GM21786 (cell line): ENCODE data around the gene PKD1L1.
"Not testable (repeated sequence)": the region's sequence is repeated elsewhere in the genome, so short reads cannot be mapped to it uniquely, and the experiment has no call there.

Experiments
- ATAC-seq: cut with Tn5 transposase; IDR thresholded peaks from one replicate; pipeline ENCODE4 v1.9.1; 2021; ENCODE audit not compliant: unreplicated experiment

The PKD1L1 gene

GRCh38 chr7:47965456-47965855, 17.2 kb upstream of the PKD1L1 start:
- ATAC-seq: no peak

DNA sequence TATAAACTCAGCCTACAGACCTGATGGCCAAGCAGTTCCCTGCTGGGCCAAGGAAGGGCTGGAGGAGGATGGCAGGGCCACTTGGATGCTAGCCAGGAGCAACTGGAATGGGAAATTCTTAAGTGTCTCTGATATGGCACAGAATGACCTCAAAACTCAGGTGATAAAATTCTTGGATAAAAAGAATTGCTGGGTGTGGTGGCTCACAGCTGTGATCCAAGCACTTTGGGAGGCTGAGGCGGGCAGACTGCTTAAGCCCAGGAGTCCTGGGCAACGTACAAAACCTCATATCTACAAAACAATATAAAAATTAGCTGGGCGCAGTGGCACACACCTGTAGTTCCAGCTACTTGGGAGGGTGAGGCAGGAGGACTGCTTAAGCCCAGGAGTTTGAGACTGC, 14.0 kb upstream of the PKD1L1 start:
- no peak for ATAC-seq

DNA sequence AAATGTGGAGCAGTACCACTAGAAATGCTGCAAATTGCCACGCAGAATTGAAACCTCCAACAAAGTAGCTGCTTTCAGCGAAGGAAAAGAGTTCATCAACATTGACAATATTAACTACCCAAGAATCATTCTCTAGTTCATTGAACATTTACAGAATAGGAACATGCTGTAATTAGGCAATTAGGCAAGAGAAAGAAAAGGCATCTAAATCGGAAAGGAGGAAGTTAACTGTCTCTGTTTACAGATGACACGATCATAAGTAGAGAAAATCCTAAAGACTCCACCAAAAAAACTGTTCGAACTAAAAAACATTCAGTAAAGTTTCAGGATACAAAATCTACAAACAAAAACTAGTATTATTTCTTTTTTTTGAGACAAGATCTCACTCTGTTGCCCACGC, 8.9 kb upstream of the PKD1L1 start:
- ATAC-seq: no peak

- no peak for ATAC-seq
These were observed 8.0 kb upstream of the PKD1L1 start for GRCh38 chr7:47956220-47956619.

- peak; percentile 22 for ATAC-seq
These were observed 6.1 kb upstream of the PKD1L1 start for GRCh38 chr7:47954231-47954911.

- peak; percentile 40 for ATAC-seq
These were observed 5.6 kb upstream of the PKD1L1 start for GRCh38 chr7:47953822-47954221.

DNA sequence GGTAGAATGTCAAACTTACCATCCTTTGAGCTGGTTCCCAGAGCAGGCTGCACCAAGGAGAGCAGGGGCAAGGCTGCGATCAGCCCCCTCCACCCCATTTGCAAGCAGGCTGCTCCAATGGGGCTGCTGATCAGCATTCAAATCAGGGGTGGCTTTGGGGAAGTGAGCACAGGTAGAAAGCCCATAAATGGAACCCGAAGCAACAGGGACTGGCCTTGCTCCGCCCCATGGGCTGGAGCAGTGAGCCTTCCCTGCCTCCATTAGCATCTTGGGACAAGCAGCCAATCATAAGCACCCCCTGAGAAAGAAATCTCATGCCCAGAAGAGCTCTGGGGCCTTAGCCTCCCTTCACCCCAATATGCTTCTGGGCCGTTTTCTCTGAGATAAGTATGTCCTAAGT, 4.0 kb upstream of the PKD1L1 start:
- no peak for ATAC-seq

GRCh38 chr7:47951374-47951773, 3.1 kb upstream of the PKD1L1 start:
- no peak for ATAC-seq

DNA sequence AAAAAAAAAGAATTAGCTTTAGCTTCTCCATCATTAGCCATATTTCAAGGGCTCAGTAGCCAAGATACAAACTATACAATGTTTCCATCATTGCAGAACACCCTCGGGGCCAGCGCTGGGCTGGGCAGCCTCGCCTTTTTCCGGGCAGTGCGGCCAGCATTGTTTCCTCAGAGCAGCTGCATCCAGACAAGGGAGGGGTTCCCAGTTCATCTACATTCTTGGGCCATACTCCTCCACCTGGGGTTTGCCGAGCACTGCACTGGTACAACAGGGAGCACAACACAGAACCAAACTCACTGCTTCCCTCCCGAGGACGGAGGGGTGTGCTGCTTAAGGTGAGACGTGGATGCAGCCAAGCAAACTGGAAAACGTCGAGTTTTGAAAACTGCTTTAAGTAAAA, 2.4 kb upstream of the PKD1L1 start:
- no peak for ATAC-seq

- no peak for ATAC-seq
These were observed 1.4 kb upstream of the PKD1L1 start for GRCh38 chr7:47949703-47950102.

GRCh38 chr7:47947355-47947749, 914 bp downstream of the PKD1L1 start:
- ATAC-seq: no peak

DNA sequence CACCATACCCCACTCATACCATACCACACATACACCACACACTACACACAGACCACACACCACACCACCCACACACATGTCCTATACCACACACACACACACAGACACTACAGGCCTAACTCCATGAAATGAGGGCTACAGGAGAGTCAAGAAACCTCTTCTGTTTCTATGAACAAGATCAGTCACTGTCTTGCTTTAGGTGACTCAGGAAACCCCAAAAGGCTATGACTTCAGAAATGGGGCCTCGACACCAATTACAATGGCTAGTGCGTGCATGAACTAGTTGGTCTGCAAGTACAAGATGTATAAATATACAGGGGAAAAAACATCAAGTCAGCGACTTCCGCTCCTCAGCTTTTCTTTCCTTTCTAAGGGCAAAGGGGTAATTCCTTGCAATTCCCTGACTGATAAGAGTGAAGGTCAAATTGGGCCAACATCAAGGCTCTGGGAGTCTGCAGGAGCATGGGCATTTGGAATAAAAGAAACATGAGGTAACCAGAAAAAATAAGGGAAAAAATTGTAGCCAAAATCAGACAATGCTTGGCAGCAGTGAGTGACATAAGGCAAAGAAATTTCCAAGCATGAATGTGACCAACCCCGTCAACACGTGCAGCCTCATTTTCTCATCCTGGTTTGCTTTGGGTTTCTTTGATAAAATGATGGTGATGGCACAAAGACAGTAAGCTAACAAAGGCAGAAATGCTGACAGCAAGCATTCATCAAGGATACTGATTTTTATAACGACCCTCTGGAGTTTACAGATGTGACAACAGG, 1.5 kb downstream of the PKD1L1 start:
- ATAC-seq: no peak

DNA sequence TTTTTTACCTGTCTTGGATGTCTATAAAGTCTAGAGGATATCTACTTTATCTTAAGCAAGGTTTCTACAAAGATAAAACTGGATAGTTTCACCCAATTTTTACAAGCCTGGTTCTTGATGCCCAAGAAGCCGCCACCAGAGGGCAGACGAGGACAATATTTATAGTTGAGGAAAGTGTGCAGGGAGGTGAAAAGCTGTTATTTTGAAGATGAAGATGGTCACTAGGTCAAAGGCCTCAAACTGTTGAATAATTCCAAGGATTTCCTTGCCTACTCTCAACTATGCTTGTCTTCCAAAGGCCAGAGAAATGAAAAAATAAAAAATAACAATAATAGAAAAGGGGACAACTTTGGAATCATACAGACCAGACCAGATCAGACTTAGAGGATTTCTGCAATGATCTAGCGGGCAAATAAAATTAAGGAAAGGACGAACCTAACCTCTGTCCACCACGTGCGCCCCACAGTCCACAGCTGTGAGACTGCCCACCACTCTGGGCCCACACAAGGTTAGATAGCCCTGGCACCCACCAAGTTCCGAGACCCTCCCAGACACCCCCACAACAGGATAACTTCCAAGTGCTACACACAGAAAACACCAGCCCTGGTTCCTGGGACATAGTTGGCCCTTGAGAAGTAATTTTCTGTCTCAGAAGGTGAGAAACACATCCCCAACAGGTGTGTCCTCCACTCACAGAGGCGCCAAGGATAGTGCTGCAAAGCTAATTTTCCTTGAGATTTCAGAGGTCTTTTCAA, 2.8 kb downstream of the PKD1L1 start:
- ATAC-seq: peak; percentile 63

DNA sequence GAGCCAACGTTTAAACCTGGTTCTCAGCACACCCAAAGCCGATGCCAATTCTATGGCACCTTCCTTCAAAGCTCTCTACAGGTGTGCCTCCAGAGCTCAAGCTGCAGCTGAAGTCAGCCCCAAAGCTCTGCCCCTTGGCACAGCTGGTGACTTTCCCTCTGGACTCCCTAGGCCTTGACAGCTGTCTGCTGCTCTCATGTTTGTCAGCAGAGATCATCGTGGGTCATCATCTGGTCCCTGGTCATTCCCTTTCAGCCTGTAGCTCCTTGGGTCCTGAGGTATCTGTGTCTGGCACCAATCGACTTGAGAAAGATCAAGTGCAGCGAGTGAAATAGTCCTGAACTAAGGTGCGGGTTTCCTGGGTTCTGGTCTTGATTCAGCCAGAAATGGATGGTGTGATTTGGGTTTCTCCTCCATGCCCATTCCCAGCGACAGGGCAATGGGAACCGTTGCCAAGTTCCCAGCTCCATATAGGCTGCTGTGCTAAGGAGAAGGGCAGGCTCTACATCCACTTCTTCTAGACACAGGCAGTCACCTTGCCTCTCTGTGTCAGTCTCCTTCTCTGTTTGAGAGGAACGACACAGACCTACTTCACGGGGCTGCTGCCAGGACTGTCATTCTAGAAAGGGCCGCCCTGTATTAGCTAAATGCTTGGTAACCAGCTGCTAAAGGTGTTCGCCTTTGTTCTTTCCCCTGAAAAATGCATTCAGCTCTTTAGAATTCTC, 3.6 kb downstream of the PKD1L1 start:
- ATAC-seq: no peak

DNA sequence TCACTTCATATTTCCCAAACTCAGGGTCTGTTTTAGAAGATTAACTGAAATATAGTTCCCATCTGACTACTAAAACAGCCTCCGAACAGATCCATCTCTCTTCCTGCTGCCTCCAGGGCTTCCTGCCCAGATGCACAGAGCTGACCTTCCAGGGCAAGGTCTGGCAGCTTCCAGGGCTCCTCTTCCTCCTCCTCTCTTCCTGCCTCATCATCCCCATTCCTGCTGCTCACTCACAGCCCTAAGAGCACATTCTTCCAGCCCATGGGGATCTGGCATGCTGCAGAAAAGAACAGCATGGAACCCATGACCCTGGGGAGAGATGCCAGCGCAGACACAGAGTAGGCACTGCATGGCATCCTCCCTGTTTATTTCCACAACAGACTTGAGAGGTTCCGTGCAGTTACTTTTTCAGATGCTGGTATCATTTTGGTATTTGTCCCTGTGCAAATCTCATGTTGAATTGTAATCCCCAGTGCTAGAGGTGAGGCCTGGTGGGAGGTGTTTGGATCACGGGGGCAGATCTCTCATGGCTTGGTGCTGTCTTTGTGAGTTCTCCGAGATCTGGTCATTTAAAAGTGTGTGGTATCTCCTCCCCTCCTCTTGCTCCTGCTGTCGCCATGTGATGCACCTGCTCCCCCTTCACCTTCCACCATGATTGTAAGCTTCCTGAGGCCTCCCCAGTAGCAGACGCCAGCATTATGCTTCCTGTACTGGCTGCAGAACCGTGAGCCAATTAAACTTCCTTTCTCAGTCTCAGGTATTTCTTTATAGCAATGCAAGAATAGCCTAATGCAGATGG, 4.4 kb downstream of the PKD1L1 start:
- ATAC-seq: no peak

- not testable (repeated sequence) for ATAC-seq
These were observed 5.6 kb downstream of the PKD1L1 start for GRCh38 chr7:47942651-47943050.

GRCh38 chr7:47942132-47942531, 6.1 kb downstream of the PKD1L1 start:
- ATAC-seq: no peak

DNA sequence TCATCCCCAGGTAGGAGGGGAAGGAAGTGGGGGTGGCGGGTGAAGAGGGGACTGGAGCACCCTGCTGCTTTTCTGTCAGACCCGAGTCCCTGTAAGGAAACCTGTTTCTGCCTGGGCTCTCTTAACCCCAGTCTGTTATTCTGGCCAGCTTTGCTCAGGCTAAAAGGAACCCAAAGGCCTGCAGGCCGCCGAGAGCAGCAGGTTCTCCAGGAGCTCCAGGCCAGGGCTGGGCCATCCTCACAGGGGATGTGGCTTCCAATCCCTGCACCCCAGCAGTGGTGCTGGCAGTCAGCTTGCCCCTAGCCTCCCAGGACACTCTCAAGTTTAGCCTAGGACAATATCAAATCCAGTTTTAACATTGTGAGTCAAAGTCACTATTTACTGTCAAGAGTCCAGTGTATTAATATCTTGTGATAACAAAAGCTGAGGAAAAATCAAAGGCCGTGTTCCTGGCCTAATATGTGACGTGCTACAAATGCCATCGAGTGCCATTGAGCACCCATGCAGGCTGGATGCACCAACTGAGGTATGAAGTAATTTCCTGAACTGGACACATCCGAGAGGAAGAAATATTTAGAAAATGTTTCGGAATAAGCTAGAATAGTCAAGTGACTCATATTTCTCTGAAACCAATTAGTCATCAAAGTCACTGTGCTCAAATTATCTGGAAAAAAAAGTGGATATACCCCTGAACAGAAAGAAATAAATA, 7.0 kb downstream of the PKD1L1 start:
- ATAC-seq: no peak

DNA sequence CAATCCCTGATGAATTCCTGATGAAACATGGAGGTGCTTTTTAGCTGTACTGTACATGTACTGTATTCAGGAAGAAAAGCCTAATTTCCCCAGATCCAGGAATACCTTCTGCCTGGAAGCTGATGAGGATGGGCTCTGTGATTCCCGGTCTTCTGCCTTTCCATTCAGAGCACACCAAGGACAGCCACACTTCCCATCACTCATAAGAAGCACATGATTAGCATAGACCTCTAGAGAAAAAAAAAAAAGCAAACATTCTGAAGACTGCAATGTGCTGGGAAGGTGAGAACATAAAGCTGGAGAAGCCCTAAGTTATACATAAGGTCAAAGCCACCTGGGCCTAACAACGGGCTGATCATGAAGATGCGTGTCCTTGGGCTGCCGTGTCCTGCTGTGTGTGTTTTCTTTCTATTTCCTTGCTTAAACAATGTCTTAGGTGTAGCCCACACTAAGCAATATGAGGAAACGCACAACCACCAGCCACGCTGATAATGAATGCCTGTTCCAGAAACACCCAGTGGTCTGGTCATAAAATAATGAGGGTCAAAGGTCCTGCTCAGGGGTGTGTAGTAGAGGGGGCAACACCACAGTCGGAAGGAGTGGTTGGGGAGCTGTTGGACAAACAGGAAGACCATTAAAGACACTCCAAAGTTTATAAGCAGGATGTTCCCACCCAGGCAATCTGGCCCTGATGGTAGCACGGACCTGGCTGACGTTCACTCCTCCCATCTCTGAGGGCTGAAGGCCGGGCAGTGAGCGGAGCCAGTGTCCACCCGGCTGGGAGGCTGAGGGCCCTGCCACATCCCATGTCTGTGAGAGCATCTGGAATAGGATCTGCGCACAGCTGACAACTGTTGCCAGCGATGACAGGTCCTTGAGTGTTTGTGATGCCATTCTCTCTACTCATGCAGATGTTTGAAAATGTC, 7.9 kb downstream of the PKD1L1 start:
- ATAC-seq: no peak
